Left ventricle myocardium inferior (tissue), 1 donor: ENCODE data around the gene DPY19L2. TPM values are rescaled to one million over a fixed set of nuclear protein-coding genes. Genes with fewer than 3 reads are reported as not detected.
A peak's percentile ranks its signal among the peaks of the same experiment; 100 is the strongest.
"Not testable (repeated sequence)": the region's sequence is repeated elsewhere in the genome, so short reads cannot be mapped to it uniquely, and the experiment has no call there.

Experiments
- DNase-seq: peaks from one replicate; pipeline ENCODE4 v3.0.0-alpha.2; 2020
- H3K27ac ChIP-seq: fragments of 200-600 bp; replicated peaks from 2 replicates; pipeline ENCODE4 v1.8.0; 2021
- H3K27me3 ChIP-seq: fragments of 200-600 bp; 2 replicates; pipeline ENCODE4 v1.8.0; 2021; ENCODE audit warnings: low read depth
- H3K36me3 ChIP-seq: fragments of 200-600 bp; 2 replicates; pipeline ENCODE4 v1.8.0; 2021
- H3K4me1 ChIP-seq: fragments of 200-600 bp; 2 replicates; pipeline ENCODE4 v1.8.0; 2021
- H3K4me3 ChIP-seq: fragments of 200-600 bp; 2 replicates; pipeline ENCODE4 v1.8.0; 2021; ENCODE audit warnings: mild to moderate bottlenecking, moderate library complexity
- H3K9me3 ChIP-seq: fragments of 200-600 bp; replicated peaks from 2 replicates; pipeline ENCODE4 v1.8.0; 2021
- intact Hi-C: fragments of 100-400 bp; cut with micrococcal nuclease; formaldehyde crosslinking; loops from one replicate; pipeline ENCODE4 v1.11.0; 2022
- total RNA-seq: library from RNA; stranded (reverse); fragmentation: NEBNext Ultra II Directional; extraction: Animal tissue kit (Norgen Biotek cat#: 25700); gene quantifications from one replicate; pipeline ENCODE4 v1.2.1, GENCODE V29; 2021
- donor health status: DM: no; HTN: yes; CAD: no; lungs with severe emphysema.

The DPY19L2 gene
- total RNA-seq, 1 donor from 2014 or later, result 52.1 TPM

DNA sequence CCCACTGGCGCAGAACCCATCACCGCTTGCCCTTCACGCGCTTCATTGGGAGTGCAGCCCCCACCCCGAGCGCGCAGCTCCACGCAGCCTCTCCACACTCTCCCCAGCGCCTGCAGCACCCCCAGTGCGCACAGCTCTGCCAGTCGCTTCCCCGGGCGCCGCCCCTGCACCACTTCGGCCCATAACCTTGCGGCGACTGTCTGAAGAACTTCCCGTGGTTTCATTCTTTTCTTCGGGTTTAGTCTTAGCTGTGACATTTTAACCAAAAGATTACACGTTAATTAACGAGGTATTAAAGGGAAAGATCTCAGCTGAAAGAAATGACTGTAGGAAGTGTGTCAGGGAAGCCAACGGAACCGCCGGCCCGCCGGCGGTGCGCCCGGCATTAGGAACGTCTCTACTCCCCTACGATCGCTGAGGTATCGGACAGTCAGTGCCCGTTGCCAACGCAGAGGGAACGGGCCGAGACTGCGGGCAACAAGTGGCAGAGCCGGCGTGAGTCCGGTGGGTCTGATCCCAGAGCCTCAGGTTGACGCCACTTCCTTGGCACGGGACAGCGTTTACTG, 590 bp upstream of the DPY19L2 start:
- H3K27me3 ChIP-seq, DNase-seq, H3K9me3 ChIP-seq, H3K36me3 ChIP-seq, intact Hi-C loops: not testable (repeated sequence)
- peaks cover 27% of the 10 kb centered on the region for H3K4me1 ChIP-seq
- H3K4me3 ChIP-seq, result peak overlapping the region; percentile 81
- H3K27ac ChIP-seq, result peak overlapping the region; percentile 97

DNA sequence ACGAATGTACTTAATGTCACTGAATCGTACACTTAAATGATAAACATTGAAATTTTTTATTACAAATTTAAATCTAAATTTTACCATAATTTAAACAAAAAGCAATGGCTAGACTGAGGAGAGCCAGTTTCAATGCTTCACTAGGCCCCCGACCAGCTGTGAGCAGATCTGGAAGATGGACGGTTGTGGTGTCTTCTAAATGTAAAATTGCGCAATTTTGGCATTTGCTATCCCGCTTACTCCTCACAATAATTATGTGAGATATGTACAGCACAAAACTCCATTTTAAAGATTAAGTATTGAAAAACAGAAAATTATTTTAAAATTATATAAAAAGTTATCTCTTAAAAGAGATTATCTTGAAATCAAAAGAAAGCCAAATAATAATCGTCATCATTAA, 5.3 kb downstream of the DPY19L2 start:
- H3K36me3 ChIP-seq, H3K9me3 ChIP-seq, DNase-seq, H3K4me3 ChIP-seq, H3K27me3 ChIP-seq, intact Hi-C loops, H3K27ac ChIP-seq: not testable (repeated sequence)
- H3K4me1 ChIP-seq, result peaks cover 38% of the 10 kb centered on the region

DNA sequence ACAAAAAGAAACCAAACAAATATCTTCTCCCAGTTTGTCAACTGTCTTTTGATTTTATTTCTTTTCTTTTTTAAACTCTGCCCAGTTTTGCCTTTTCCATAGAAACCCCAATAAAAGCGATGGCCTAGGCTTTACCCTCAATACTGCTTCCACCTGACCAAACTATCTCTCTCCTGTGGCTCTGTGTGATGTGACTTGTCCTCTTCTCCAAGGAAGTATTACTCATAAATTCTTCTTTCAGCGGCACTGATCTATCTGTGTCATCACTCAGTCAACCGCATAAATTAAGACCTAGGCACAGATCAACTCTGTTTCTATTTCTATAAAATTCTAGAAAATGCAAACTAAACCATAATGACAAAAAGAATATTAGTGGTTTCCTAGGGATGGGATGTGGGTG, 9.8 kb downstream of the DPY19L2 start:
- intact Hi-C loops, DNase-seq, H3K9me3 ChIP-seq, H3K27ac ChIP-seq, H3K27me3 ChIP-seq, H3K4me3 ChIP-seq: not testable (repeated sequence)
- H3K4me1 ChIP-seq, result peaks cover 16% of the 10 kb centered on the region
- H3K36me3 ChIP-seq, result peaks cover 12% of the 10 kb centered on the region

DNA sequence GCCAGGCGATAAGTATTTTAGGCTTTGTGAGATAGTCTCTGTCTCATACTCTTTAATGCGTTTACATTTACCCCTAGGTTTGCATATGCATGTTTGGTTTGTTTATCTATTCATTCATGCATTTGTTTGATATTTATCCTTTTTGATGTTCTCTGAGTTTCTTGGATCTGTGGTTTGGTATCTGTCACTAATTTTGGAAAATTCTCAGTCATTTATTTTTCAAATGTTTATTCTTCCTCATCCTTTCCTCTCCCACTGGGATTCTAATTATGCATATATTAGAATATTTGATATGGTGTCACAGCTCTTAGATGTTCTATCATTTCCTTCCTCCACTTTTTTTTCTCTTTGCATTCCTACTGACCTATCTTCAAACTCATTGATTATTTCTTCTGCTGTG, 11.9 kb downstream of the DPY19L2 start:
- DNase-seq, H3K27me3 ChIP-seq, H3K9me3 ChIP-seq, H3K27ac ChIP-seq, intact Hi-C loops, H3K4me3 ChIP-seq, H3K4me1 ChIP-seq: not testable (repeated sequence)
- H3K36me3 ChIP-seq, result peaks cover 12% of the 10 kb centered on the region

DNA sequence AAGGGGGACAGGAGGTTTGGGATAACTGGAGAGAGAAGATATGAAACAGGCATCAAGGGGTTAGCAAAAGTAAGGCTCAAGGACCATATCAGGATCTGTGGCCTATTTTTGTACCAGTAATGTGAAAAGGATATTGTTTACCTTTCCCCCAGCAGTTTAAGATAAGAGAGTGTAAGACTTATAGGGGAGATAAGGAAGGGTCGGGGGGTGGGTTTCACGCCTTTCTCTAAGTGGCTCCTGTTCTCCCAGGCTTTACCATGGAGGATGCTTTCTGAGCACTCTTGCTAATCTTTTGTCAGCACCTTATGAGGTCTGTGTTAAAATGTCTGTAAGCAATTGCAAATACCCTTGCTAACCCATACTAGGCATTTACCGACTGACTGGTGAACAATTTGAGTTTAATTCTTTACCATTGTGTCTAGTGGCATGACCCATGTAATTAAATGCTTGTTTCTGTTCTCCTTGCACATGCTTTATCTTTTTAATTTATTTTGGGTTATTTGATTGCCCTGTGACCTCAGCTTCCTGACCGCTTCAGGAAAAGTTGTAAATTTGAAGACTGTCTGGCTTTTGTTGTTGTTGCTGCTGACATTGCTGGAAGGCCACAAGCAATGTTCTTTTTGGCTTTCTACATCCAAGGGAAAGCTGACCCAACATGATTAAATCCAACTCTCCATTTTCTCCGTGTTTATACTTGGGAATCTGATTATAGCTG, 12.6 kb downstream of the DPY19L2 start:
- H3K36me3 ChIP-seq, result peaks cover 12% of the 10 kb centered on the region
- intact Hi-C loops, H3K27ac ChIP-seq, H3K27me3 ChIP-seq, H3K9me3 ChIP-seq, DNase-seq, H3K4me1 ChIP-seq, H3K4me3 ChIP-seq: not testable (repeated sequence)

DNA sequence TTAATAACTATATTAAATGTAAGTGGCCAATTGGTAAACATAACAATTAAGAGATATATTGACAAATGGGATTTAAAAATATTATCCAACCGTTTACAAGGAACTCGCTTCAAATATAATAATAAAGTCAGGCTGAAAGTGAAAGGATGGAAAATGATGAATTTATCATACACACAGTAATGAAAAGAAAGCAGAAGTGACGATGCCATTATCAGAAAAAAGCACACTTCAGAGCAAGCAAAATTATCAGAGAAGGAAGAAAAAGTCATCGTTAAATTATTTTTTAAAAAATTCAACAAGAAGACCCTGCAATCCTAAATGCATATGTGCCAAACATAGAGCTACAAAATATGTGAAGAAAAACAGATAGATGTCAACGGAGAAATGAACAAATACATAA, 13.8 kb downstream of the DPY19L2 start:
- not testable (repeated sequence) for H3K9me3 ChIP-seq

DNA sequence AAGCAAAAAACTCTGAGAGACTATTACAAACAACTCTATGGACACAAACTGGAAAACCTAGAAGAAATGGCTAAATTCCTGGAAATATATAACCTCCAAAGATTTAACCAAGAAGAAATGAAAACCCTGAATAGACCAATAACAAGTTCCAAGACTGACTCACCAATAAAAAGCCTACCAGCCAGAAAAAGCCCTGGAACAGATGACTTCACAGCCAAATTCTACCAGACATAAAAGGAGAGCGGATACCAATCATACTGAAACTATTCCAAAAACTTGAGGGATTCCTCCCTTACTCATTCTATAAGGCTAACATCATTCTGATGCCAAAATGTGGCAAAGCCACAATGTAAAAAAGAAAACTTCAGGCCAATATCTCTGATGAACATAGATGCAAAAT, 18.8 kb downstream of the DPY19L2 start:
- intact Hi-C loops, H3K9me3 ChIP-seq: not testable (repeated sequence)

More for the DNA sequence above, 13.8 kb downstream of the DPY19L2 start:
- H3K27ac ChIP-seq, H3K4me3 ChIP-seq, intact Hi-C loops, DNase-seq, H3K4me1 ChIP-seq, H3K27me3 ChIP-seq: not testable (repeated sequence)
- peaks cover 12% of the 10 kb centered on the region for H3K36me3 ChIP-seq

DNA sequence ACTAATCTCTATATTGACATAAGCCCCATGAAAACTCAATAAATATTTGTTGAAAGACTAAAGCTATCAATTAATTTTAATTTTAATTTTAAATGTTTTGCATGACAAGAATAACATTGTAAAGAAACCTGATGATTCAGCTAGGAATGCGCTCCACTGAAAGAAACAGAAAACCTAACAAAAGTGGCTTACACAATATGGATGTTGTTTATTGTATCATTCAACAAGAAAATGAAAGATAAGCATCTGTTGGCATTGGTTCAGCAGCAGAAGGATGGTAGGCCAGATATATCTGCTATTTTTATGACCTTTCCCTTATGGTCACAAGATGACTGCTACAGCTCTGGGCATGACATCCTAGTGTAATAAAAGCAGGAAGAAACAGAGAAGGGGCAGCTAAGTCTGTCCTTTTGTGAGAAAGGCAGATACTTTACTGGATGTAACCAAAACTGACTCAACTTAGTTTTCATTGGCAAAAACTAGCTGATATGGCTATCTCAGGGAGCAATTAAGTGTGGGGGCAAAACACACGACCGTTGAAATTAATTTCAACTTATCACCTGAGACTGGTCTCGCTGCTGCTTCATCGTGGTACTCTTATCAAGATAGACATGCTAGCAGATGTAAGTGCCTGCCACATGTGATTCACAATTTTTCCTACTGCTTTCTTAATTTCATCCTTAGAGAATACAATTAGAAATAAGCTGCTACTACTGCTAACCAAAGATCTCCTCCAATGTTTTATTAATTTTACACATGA, 24.7 kb downstream of the DPY19L2 start:
- intact Hi-C loops, H3K27me3 ChIP-seq, H3K27ac ChIP-seq, H3K4me1 ChIP-seq, H3K4me3 ChIP-seq, DNase-seq, H3K36me3 ChIP-seq: not testable (repeated sequence)
- peaks cover 11% of the 10 kb centered on the region for H3K9me3 ChIP-seq

More for the DNA sequence above, 18.8 kb downstream of the DPY19L2 start:
- H3K27ac ChIP-seq, H3K36me3 ChIP-seq, H3K4me1 ChIP-seq, H3K4me3 ChIP-seq, DNase-seq, H3K27me3 ChIP-seq: not testable (repeated sequence)

DNA sequence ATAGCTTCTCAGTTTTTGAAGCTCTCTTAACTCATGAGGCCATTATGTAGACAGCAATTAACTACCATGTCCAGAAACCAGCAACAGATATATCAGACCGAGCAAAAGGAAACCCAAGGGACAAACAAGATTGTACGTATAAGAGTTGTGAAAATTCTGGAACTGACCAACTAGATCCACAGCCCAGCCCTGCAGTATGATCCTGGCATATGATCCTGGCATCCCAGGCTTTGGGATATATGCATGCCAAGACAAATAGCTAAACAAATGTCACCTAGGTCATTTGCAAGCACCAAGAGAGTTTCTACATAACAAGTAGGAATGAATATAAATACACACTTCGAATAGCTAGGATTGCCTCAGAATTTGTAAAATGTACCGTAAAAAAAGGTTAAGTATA, 44.0 kb downstream of the DPY19L2 start:
- H3K4me1 ChIP-seq, H3K4me3 ChIP-seq, intact Hi-C loops, DNase-seq, H3K36me3 ChIP-seq, H3K9me3 ChIP-seq, H3K27me3 ChIP-seq: not testable (repeated sequence)
- H3K27ac ChIP-seq, result peak overlapping the region; percentile 33

DNA sequence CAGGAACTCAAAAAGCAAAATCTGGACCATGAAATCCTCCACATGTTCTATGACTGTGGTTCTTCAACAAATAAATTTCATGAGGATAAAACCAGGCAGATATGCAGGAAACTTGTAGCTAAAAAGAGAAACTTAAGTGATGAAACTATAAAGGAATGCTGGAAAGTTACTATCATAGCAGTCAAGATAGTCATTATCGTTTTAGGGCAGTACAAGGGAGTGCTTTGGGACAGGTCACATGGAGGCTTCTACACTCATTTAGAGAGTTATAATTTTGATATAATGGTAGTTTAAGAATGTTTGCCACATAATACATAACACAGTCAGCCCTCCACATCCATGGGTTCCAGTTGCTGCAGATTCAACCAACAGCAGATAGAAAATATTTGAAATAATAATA, 52.7 kb downstream of the DPY19L2 start:
- H3K36me3 ChIP-seq, intact Hi-C loops, H3K4me1 ChIP-seq, H3K4me3 ChIP-seq, DNase-seq, H3K9me3 ChIP-seq, H3K27me3 ChIP-seq: not testable (repeated sequence)
- peak overlapping the region; percentile 23 for H3K27ac ChIP-seq

DNA sequence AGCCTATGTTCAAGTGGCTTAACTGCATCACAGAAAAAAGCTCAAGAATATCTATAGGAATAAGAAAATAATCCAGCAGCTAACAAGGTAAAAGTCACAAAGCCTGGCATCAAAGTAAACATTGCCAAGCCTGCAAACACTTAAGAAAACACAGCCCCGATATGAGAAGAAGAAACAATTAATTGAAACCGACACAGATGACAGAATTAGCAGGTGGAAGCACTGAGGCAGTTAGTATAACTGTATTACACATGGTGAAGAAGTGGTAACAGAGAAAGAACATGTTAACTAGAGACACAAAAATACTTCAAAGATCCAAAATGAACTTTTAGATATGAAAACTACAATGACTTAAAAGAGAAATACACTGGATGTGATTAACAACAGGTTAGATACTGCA, 57.0 kb downstream of the DPY19L2 start:
- H3K4me3 ChIP-seq, DNase-seq, intact Hi-C loops, H3K9me3 ChIP-seq, H3K4me1 ChIP-seq, H3K27ac ChIP-seq, H3K27me3 ChIP-seq, H3K36me3 ChIP-seq: not testable (repeated sequence)

DNA sequence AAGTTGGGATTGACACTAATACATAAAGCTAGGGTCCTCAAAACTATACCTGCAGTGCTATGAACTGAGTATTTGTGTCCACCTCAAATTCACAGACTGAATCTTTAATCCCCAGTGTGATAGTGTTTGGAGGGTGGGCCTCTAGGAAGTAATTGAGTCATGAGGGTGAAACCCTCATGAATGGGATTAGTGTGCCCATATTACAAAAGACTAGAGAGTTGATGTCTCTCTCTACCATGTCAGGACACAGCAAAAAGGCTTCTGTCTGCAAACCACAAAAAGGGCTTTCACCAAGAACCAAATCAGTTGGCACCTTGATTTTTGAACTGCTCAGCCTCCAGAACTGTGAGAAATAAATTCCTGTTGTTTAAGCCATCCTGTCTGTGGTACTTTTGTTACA, 59.0 kb downstream of the DPY19L2 start:
- intact Hi-C loops, DNase-seq, H3K4me3 ChIP-seq, H3K27me3 ChIP-seq, H3K4me1 ChIP-seq, H3K27ac ChIP-seq, H3K9me3 ChIP-seq, H3K36me3 ChIP-seq: not testable (repeated sequence)

DNA sequence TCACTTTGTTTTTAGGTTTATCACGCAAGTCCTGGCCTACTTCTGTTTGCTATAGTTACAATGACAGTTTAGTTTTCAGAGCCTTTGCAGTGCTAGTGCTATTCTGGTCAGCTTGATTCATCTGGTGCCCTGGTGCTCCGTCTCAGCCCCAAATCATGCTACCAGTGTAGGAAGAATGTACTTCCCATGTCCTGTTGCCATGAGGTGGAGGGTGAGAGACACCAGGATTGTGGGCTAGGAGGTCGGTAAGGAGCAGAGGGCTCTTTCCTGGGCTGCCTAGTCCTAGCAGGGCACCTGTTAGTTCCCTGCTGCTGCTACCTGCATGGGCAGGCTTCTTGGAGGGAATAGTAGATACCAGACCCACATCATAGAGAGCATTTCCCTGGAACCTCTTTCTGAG, 63.3 kb downstream of the DPY19L2 start:
- H3K27ac ChIP-seq, result peak overlapping the region; percentile 58
- H3K4me3 ChIP-seq, H3K4me1 ChIP-seq, H3K36me3 ChIP-seq, intact Hi-C loops, DNase-seq, H3K9me3 ChIP-seq, H3K27me3 ChIP-seq: not testable (repeated sequence)

DNA sequence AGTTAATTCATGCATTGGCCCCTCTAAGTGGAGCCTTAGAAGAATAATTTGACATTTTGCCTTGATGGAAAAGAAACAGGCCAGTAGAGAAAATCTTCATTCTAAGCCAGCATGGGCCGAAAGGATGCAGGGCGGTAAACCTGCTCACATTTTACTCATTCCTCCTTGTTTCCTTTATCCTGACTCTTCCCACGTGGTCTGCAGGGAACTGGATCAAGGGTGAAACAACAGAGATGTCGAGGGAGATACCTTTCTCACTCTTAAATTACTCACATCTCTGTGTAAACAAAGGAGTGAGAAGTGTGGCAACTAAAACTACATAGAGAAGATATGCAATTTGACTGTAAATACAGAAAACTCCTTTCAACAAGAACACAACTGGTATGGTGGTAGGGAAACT, 73.5 kb downstream of the DPY19L2 start:
- H3K4me3 ChIP-seq, H3K36me3 ChIP-seq, H3K4me1 ChIP-seq, H3K9me3 ChIP-seq, intact Hi-C loops, H3K27me3 ChIP-seq, H3K27ac ChIP-seq, DNase-seq: not testable (repeated sequence)
